HepG2 (cell line): ENCODE data around the gene DDO. TPM values are rescaled to one million over a fixed set of nuclear protein-coding genes. Genes with fewer than 3 reads are reported as not detected.
A peak's percentile ranks its signal among the peaks of the same experiment; 100 is the strongest.

Experiments
- GATA4 ChIP-seq: sonication (generic); IDR thresholded peaks from 2 replicates; pipeline ENCODE4 v1.6.1; 2016; ENCODE audit warnings: antibody characterized with exemption, low read depth, borderline replicate concordance
- HDAC6 ChIP-seq: fragments of 200-600 bp; sonication (generic); IDR thresholded peaks from 2 replicates; pipeline ENCODE4 v1.7.0; 2017; ENCODE audit warnings: mild to moderate bottlenecking, antibody characterized with exemption, low read length, low read depth
- HINFP ChIP-seq: sonication (generic); formaldehyde crosslinking; IDR thresholded peaks from 2 replicates; pipeline ENCODE4 v1.4.0; 2020; ENCODE audit warnings: low read depth, mild to moderate bottlenecking, missing genetic modification reagents
- ISX ChIP-seq: sonication (generic); formaldehyde crosslinking; conservative IDR thresholded peaks from 2 replicates; pipeline ENCODE4 v1.5.0; 2020; ENCODE audit warnings: missing genetic modification reagents
- KDM1A ChIP-seq: IDR thresholded peaks from 2 replicates; pipeline ENCODE4 v1.6.1; 2016; ENCODE audit warnings: missing compliant biosample characterization
- MIER3 ChIP-seq: IDR thresholded peaks from 2 replicates; pipeline ENCODE4 v1.6.1; 2016; ENCODE audit warnings: missing compliant biosample characterization, borderline replicate concordance
- NCOR1 ChIP-seq: fragments of 200-600 bp; sonication (generic); IDR thresholded peaks from 2 replicates; pipeline ENCODE4 v1.7.0; 2017; ENCODE audit warnings: antibody characterized with exemption, low read length, borderline replicate concordance
- PTBP1 ChIP-seq: fragments of 200-400 bp; formaldehyde crosslinking; IDR thresholded peaks from 2 replicates; pipeline ENCODE4 v1.6.1; 2018; ENCODE audit warnings: low read length, low read depth; ENCODE audit not compliant: poor library complexity, severe bottlenecking
- RFX3 ChIP-seq: IDR thresholded peaks from 2 replicates; pipeline ENCODE4 v1.6.1; 2016; ENCODE audit warnings: missing biosample characterization, missing genetic modification reagents
- RORA ChIP-seq: sonication (generic); formaldehyde crosslinking; IDR thresholded peaks from 2 replicates; pipeline ENCODE4 v1.5.0; 2020; ENCODE audit warnings: mild to moderate bottlenecking, missing genetic modification reagents, moderate library complexity
- SIX1 ChIP-seq: sonication (generic); formaldehyde crosslinking; IDR thresholded peaks from 2 replicates; pipeline ENCODE4 v1.4.0; 2020; ENCODE audit warnings: missing genetic modification reagents, borderline replicate concordance
- SMARCE1 ChIP-seq: fragments of 450-650 bp; IDR thresholded peaks from 2 replicates; pipeline ENCODE4 v1.6.1; 2017; ENCODE audit warnings: borderline replicate concordance
- SOX13 ChIP-seq, 3 experiments: fragments of 450-650 bp in 1 of 3; sonication (generic) in 1 of 3; formaldehyde crosslinking in 1 of 3; IDR thresholded peaks in 2 of 3; conservative IDR thresholded peaks in 1 of 3; 2 replicates each; pipeline versions ENCODE4 v1.5.0 to v1.6.1; 2016 to 2020; ENCODE audit warnings: antibody characterized with exemption in 1 of 3, mild to moderate bottlenecking in 1 of 3, missing compliant biosample characterization in 1 of 3, missing genetic modification reagents in 1 of 3, moderate library complexity in 1 of 3
- STAG1 ChIP-seq: sonication (generic); formaldehyde crosslinking; IDR thresholded peaks from 2 replicates; pipeline ENCODE4 v1.4.0; 2020; ENCODE audit warnings: missing genetic modification reagents
- TEAD3 ChIP-seq: optimal IDR thresholded peaks from 2 replicates; pipeline ENCODE3; 2016; ENCODE audit warnings: borderline replicate concordance
- TP53 ChIP-seq: sonication (generic); formaldehyde crosslinking; conservative IDR thresholded peaks from 2 replicates; pipeline ENCODE4 v1.4.0; 2020; ENCODE audit warnings: missing genetic modification reagents
- UBTF ChIP-seq: sonication (generic); formaldehyde crosslinking; IDR thresholded peaks from 2 replicates; pipeline ENCODE4 v1.4.0; 2020; ENCODE audit warnings: mild to moderate bottlenecking, missing genetic modification reagents
- XBP1 ChIP-seq: sonication (generic); formaldehyde crosslinking; IDR thresholded peaks from 2 replicates; pipeline ENCODE4 v1.5.0; 2020; ENCODE audit warnings: missing genetic modification reagents
- ZBTB37 ChIP-seq: sonication (generic); formaldehyde crosslinking; IDR thresholded peaks from 2 replicates; pipeline ENCODE4 v1.4.0; 2020; ENCODE audit warnings: mild to moderate bottlenecking, missing genetic modification reagents
- ZFX ChIP-seq: sonication (generic); formaldehyde crosslinking; IDR thresholded peaks from 2 replicates; pipeline ENCODE4 v1.4.0; 2020; ENCODE audit warnings: mild to moderate bottlenecking, low read depth, missing genetic modification reagents, moderate library complexity
- ZNF234 ChIP-seq: sonication (generic); formaldehyde crosslinking; conservative IDR thresholded peaks from 2 replicates; pipeline ENCODE4 v1.5.1; 2020; ENCODE audit warnings: mild to moderate bottlenecking, missing genetic modification reagents
- ZNF724P ChIP-seq: sonication (generic); formaldehyde crosslinking; IDR thresholded peaks from 2 replicates; pipeline ENCODE4 v1.8.0; 2022; ENCODE audit warnings: missing genetic modification reagents, borderline replicate concordance
- ZNF784 ChIP-seq: sonication (generic); formaldehyde crosslinking; IDR thresholded peaks from 2 replicates; pipeline ENCODE4 v1.5.1; 2020; ENCODE audit warnings: missing genetic modification reagents, mild to moderate bottlenecking, borderline replicate concordance
- ZNF83 ChIP-seq: sonication (generic); formaldehyde crosslinking; IDR thresholded peaks from 2 replicates; pipeline ENCODE4 v1.4.0; 2020; ENCODE audit warnings: missing genetic modification reagents, mild to moderate bottlenecking, borderline replicate concordance
- ZZZ3 ChIP-seq: sonication (generic); formaldehyde crosslinking; IDR thresholded peaks from 2 replicates; pipeline ENCODE4 v1.4.0; 2020; ENCODE audit warnings: missing genetic modification reagents, mild to moderate bottlenecking, borderline replicate concordance
- polyA plus RNA-seq, 8 experiments: library from polyadenylated mRNA; depleted of rRNA in 3 of 8; stranded (reverse) in 7 of 8; unstranded in 1 of 8; fragments of >200 nt; fragmentation: Illumina TruSeq in 4 of 8; extraction: Trizol in 4 of 8; gene quantifications; 2 replicates each; pipeline versions ENCODE4 v1.2.1 to v1.2.3, GENCODE V29; 2011 to 2016; ENCODE audit warnings: low read depth in 4 of 8, missing spikeins in 1 of 8, mixed read lengths in 1 of 8; ENCODE audit not compliant: insufficient read depth in 1 of 8
- total RNA-seq, 5 experiments: library from RNA; depleted of rRNA; stranded (reverse); fragments of >200 nt; fragmentation: Illumina TruSeq; extraction: Trizol; gene quantifications; 2 replicates each; pipeline ENCODE4 v1.2.3, GENCODE V29; 2016; ENCODE audit warnings: low read depth in 1 of 5

Gene DDO
- total and polyA plus RNA-seq, 2 of the 13 experiments (the other 11 are each of a cell fraction or from before 2014, with no cell fraction given) = 6.1 to 10.3 TPM

- TF ChIP-seq SIX1 (CRISPR knock-in tag) (no peak), UBTF (CRISPR knock-in tag) (no peak), MIER3 (no peak; the same call in 1 of the 2 replicates), ZFX (CRISPR knock-in tag) (no peak), SMARCE1 (no peak), ZNF234 (CRISPR knock-in tag) (no peak), GATA4 (no peak), ISX (no peak), KDM1A (CRISPR knock-in tag) (peak; percentile 33; the same call in 1 of the 2 replicates), STAG1 (no peak), RORA (CRISPR knock-in tag) (no peak), ZZZ3 (no peak), ZNF784 (CRISPR knock-in tag) (no peak), HDAC6 (no peak), SOX13 (IDR thresholded peaks at IDR 0.05) (0 out of 2 replicates have a peak, but pooled peaks have one; percentile 47), SOX13 (CRISPR knock-in tag; conservative IDR thresholded peaks at IDR 0.05 in 1 of 2, IDR thresholded peaks at IDR 0.05 in 1 of 2) (peak in 1 of 2 experiments; percentile 89; a peak in 2 of 4 replicates), TP53 (CRISPR knock-in tag) (no peak), ZNF724P (no peak), ZBTB37 (CRISPR knock-in tag) (no peak), HINFP (CRISPR knock-in tag) (no peak), ZNF83 (CRISPR knock-in tag) (no peak), TEAD3 (CRISPR knock-in tag) (peak; percentile 40), XBP1 (CRISPR knock-in tag) (no peak), RFX3 (CRISPR knock-in tag) (no peak), PTBP1 (no peak), NCOR1 (peak; percentile 84; the same call in 1 of the 2 replicates)
Measured at GRCh38 chr6:110385458-110385863, 29.9 kb downstream of the DDO start (continued).
